GM18867 (cell line): Measurements from ENCODE around the gene NF1.

Source experiments
- ATAC-seq: cut with Tn5 transposase; IDR thresholded peaks from one replicate; pipeline ENCODE4 v1.9.1; 2021; ENCODE audit warnings: mild to moderate bottlenecking, moderate library complexity; ENCODE audit not compliant: unreplicated experiment

NF1 gene

DNA sequence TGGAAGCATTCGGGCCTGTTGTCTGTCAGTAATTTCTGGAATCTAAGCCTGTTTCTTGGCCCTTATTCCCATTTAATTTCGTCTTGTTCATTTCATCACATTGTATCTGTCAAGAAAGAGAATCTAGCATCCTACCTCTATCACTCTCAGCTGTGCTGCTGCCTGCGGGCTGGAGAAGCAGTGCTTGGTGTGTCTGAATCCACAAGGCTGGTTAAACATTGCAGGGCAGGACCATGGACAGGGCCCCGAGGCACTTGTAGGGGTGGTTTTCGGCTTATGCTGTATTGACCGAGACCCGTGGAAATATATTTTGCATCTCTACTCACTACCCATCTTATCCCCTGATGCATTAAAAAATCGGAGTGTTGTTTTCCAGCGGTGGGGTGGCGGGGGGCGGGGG lies 299.8 kb downstream of the NF1 start:
- no peak for ATAC-seq

GRCh38 chr17:31397256-31397939 lies 302.6 kb downstream of the NF1 start:
- no peak for ATAC-seq

DNA sequence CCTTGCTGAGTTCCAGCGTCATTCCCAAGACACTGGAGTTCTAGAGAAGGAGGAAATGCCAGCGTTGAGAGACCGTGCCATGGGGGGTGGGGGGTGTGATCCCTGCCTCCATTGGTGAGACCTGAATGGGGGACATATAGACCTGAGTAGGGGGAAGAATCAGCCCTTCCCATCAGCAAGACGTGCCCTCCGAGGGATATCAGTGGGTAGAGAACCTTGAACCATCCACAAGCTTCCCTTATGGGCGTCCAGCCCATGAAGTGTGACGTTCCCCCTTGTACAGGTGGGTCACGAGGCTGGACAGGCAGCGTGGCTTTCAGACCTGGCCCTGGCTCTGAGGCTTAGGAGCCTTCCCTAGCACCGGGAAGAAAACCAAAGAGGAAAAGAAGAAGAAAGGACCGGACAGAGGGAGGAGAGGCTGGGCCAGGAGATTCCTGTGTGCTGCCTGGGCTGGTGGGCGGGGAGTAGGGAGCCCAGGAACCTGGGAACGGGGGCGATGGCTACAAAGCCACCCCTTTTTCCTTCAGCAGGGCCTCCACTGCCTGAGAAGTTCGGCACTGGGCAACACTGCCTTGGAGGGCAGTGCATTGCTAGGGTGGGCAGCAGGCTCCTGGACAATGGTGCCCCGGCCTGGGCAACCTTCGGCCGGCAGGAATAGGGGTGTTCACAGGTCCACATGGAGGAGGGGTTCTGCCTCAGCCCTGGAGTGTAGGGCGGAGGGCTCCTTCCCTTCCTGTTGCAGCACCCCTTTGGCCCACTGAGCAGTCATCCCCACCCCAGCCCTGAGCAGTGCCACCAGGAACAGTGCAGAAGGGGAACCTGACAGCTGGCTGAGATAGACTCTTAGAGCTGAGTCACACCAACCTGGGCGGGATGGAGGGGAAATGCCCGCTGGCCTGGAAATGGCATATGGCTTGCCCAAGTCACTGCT lies 303.9 kb downstream of the NF1 start:
- ATAC-seq, result no peak

DNA sequence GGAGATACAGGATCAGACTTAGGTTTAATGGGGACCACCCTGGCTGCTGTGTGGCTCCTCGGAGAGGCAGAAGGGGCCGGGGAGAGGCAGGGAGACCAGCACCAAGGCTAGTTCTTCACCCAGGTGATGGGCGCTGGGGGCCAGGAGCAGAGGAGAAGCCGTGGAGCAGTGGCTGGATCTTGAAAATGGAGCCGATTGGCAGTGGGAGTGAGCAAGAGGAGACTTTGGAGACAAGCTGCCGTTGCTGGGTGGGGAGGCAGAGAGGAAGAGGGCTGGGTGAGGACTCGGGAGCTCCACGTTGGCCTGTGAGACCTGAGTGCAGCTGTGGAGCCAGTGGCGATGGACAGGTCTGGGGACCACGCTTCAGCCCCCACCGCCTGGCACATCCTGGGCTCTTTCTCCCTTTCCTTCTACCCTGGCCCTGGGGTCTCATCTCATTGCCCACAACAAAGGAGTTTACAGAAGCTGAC lies 305.7 kb downstream of the NF1 start:
- ATAC-seq, result no peak

DNA sequence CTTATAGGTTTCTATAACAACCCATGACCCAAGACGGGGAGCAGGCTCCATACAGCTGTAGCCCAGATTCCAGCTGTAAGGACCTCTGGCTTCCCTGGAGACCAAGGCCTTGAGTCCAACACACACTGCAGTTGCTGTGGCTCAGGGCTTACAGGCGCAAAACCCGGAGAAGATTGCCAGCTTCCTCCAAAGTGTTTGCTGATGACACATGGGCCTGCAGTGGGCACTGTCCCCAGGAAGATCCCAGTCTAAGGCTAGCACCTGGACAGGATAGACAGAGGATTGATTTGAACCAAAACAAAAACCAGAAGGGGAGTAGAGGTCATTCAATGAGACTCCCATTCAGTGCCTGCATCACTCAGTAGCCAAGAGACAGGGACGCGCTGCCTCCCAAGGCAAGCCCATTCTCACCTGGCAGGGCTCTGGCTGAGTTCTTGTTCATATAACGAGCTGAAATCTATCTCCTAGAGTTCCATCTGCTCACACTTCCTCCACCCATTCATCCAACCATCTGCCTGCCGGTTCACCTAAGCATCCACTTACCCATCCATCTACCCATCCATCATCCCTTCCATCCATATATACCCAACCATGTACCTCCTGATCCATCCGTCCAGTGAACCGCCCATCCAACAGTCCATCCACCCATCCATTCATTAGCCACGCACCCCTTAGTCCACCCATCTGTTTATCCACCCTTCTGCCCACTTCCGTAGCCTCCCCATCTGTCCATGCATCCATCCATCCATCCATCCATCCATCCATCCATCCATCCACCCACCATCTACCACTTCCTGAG lies 306.9 kb downstream of the NF1 start:
- no peak for ATAC-seq

- no peak for ATAC-seq
These were observed 309.5 kb downstream of the NF1 start for GRCh38 chr17:31404028-31404949.

GRCh38 chr17:31405890-31406371 lies 311.2 kb downstream of the NF1 start:
- no peak for ATAC-seq

- no peak for ATAC-seq
These were observed 313.8 kb downstream of the NF1 start for GRCh38 chr17:31408586-31408985.

DNA sequence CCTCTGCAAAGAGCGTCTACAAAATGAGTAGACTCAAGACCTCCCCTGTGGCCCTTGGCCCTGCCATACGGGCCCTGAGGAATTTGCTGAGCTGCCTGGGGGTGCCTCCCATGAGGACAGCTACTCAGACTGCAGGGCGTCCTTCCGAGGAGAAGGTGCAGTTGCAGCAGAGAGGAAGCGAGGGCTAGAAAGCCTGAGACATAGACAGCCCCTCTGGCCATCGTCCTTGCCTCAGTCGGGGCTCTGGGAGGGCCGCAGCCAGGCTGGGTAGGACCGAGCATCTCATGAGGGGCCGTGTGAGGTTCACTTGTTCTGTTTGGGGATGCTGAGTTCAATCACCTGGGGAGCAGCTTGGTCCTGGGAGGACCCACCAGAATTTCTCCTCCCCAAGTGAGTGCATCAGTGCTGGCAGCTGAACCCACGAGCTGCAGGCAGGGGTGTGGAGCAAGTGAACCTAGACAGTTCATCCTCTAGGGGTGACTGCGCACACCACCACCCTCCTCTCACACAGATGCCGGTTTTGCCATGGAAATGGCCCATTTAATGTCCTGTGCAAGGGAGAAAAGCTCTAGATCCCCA lies 317.0 kb downstream of the NF1 start:
- no peak for ATAC-seq

- no peak for ATAC-seq
These were observed 317.7 kb downstream of the NF1 start for GRCh38 chr17:31412511-31412910.

GRCh38 chr17:31413081-31413799 lies 318.5 kb downstream of the NF1 start:
- no peak for ATAC-seq

DNA sequence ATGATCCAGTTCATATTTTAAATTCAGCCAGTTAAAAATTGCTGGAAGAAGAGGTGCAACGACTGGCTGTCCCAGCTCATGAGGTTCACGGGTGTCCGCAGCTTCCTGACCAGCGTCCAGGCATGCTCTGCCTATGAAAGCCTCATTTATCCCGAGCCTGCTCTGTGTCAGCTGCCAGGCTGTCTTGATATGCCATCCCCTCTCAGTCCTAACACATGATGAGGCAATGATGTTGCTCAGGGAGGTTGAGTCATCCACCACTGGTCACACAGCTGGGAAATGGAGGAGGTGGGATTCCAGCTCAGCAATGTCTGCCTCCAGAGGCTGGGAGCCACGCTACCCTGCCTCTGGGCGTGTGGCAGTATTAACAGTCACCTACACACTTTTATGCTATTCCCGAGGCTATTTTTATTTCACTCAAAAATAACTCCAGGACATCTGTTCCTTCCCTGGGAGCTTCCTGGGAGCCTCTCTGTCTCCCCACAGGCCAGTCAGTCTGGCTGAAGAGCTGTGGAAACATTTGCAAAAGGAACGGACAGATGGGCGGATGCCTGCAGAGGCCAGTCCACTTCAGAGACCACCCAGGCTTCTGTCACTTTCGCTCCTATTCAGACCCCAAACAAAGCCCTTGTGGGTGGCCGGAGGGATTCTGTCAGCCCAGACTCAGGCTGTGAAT lies 319.2 kb downstream of the NF1 start:
- no peak for ATAC-seq

DNA sequence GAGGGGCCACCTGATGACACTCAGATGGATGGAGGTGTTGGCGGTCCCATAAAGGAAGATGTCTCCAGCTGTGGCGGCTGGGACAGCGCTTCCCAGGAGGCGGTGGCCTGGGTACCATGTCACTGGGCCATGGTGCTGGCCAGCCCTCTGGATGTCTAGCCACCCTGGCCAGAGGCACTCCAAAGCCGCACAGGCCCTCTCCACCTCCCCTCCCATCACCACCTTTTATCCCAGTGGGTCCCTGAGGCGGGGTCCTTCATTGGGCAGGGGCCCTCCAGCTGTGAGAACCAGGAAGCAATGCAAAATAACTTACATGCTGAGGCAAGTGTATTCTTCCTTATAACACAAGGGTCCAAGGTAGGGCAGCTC lies 319.8 kb downstream of the NF1 start:
- no peak for ATAC-seq

- ATAC-seq, result no peak
These were observed 320.3 kb downstream of the NF1 start for GRCh38 chr17:31415004-31415454.

DNA sequence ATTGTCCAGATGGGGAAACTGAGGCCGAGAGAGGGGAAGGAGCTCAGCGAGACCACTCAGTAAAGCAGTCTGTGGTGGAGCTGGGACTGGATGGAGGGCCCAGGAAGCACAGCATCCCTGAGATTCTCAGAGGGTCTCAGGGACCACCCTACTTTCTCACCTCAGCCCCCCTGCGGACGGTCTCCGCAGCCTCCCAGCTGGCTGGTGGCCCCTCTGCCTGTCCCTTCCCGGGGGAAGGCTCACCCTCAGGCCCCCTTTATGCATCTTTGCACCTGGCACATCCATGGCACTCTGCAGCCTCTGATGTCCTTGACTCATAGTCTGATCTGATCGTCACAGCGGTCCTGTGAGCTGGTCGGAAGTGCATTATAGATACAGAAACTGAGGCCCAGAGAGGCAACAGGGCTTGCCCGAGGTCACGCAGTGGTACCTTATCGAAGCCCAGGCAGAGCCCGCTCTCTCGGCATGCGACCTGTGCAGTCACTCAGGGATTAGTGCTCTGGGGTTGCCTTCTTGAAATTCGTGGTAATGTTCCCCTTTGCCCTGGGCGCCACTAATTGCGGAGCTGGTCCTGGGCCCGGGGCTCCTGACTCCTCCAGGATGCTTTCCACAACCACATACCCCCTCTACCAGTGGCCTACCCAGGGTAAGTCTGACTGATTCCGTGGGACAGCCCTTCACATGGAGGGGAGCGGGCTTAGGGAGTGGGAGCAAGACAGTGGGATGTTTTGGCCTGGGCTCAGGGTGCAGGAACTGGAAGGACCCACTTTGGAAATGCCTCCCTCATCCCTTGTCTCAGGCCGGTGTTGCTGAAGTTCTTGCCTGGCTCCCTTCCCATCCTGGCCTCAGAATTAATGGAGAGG lies 321.1 kb downstream of the NF1 start:
- ATAC-seq, result no peak

- no peak for ATAC-seq
These were observed 321.7 kb downstream of the NF1 start for GRCh38 chr17:31416503-31416923.

- ATAC-seq, result no peak
These were observed 322.4 kb downstream of the NF1 start for GRCh38 chr17:31417051-31417792.
